Fibroblast of lung (primary cell): Measurements from ENCODE around the gene PACSIN1. TPM values are rescaled to one million over a fixed set of nuclear protein-coding genes. Genes with fewer than 3 reads are reported as not detected.

Experiments used
- DNase-seq, 2 donors: peaks; one replicate each; pipeline versions ENCODE4 v3.0.0 to v3.0.0-alpha.2; 2010; ENCODE audit warnings: low read depth in 2 of 2
- H2AFZ ChIP-seq: 2 replicates; pipeline ENCODE4 v1.5.1; 2012; ENCODE audit warnings: low read length, control low read depth, inconsistent platforms
- H3K27ac ChIP-seq: 2 replicates; pipeline ENCODE4 v1.5.1; 2011; ENCODE audit warnings: low read length, control low read depth; ENCODE audit not compliant: insufficient read depth
- H3K27me3 ChIP-seq: 2 replicates; pipeline ENCODE4 v1.5.1; 2011; ENCODE audit warnings: mild to moderate bottlenecking, low read length; ENCODE audit not compliant: control insufficient read depth, insufficient read depth
- H3K36me3 ChIP-seq: 2 replicates; pipeline ENCODE4 v1.5.1; 2011; ENCODE audit warnings: low read length; ENCODE audit not compliant: control insufficient read depth, insufficient read depth
- H3K4me1 ChIP-seq: 2 replicates; pipeline ENCODE4 v1.5.1; 2011; ENCODE audit warnings: low read length; ENCODE audit not compliant: control insufficient read depth, insufficient read depth; ENCODE audit errors: extremely low read depth
- H3K4me2 ChIP-seq: 2 replicates; pipeline ENCODE4 v1.5.1; 2011; ENCODE audit warnings: low read length, control low read depth; ENCODE audit not compliant: insufficient read depth; ENCODE audit errors: extremely low read depth
- H3K4me3 ChIP-seq, 4 experiments: fragments of 200-600 bp in 1 of 4; sonication (generic) in 1 of 4; replicated peaks in 1 of 4; 2 replicates each; pipeline ENCODE4 v1.5.1; 2011 to 2016; ENCODE audit warnings: low read length in 4 of 4, low read depth in 3 of 4, mild to moderate bottlenecking in 3 of 4, control low read depth in 2 of 4, inconsistent platforms in 1 of 4, mixed read lengths in 1 of 4; ENCODE audit not compliant: insufficient read depth in 1 of 4; ENCODE audit errors: control extremely low read depth in 1 of 4
- H3K79me2 ChIP-seq: 2 replicates; pipeline ENCODE4 v1.5.1; 2012; ENCODE audit warnings: mild to moderate bottlenecking, low read length, inconsistent platforms; ENCODE audit not compliant: control insufficient read depth, insufficient read depth
- H3K9ac ChIP-seq: 2 replicates; pipeline ENCODE4 v1.5.1; 2011; ENCODE audit warnings: mild to moderate bottlenecking, low read length, control low read depth; ENCODE audit not compliant: insufficient read depth
- H3K9me3 ChIP-seq: 2 replicates; pipeline ENCODE4 v1.5.1; 2012; ENCODE audit warnings: low read depth, low read length; ENCODE audit not compliant: control insufficient read depth, insufficient read depth
- H4K20me1 ChIP-seq: 2 replicates; pipeline ENCODE4 v1.5.1; 2011; ENCODE audit warnings: low read length; ENCODE audit not compliant: control insufficient read depth, insufficient read depth; ENCODE audit errors: extremely low read depth
- CTCF ChIP-seq, 2 donors: IDR thresholded peaks in 1 of 2; conservative IDR thresholded peaks in 1 of 2; 1 replicate in 1 of 2; 2 replicates in 1 of 2; pipeline ENCODE4 v1.5.1; 2011 to 2012; ENCODE audit warnings: low read length in 2 of 2, control low read depth in 1 of 2, inconsistent platforms in 1 of 2, low read depth in 1 of 2, mild to moderate bottlenecking in 1 of 2
- EZH2 ChIP-seq: IDR thresholded peaks from 2 replicates; pipeline ENCODE4 v1.5.1; 2012; ENCODE audit warnings: low read length, control low read depth, mild to moderate bottlenecking; ENCODE audit errors: missing control alignments
- polyA plus RNA-seq, 2 donors: library from polyadenylated mRNA; depleted of rRNA in 1 of 2; stranded (reverse) in 1 of 2; unstranded in 1 of 2; fragments of >200 nt; gene quantifications; 2 replicates each; pipeline ENCODE4 v1.2.1, GENCODE V29; 2011 to 2012; ENCODE audit warnings: missing spikeins in 1 of 2
- total RNA-seq: library from RNA; depleted of rRNA; stranded (reverse); fragments of >200 nt; gene quantifications from 2 replicates; pipeline ENCODE4 v1.2.1, GENCODE V29; 2014

PACSIN1 gene
- total and polyA plus RNA-seq, 2 donors (not counting 1 experiment from before 2014, with no cell fraction given): under 0.01 TPM; not detected in 1

- peaks cover 7% of the 10 kb centered on the region for H3K27me3 ChIP-seq
- H3K27ac ChIP-seq: no peak overlapping the region
- H4K20me1 ChIP-seq: no peaks in the 10 kb centered on the region
- no peak overlapping the region for H2AFZ ChIP-seq
- no peaks in the 10 kb centered on the region for H3K4me1 ChIP-seq
- no peak overlapping the region for H3K9ac ChIP-seq
- H3K9me3 ChIP-seq: no peaks in the 10 kb centered on the region
- no peaks in the 10 kb centered on the region for H3K36me3 ChIP-seq
- no peak for TF ChIP-seq EZH2
- no peak for TF ChIP-seq CTCF (conservative IDR thresholded peaks at IDR 0.05 in 1 of 2, IDR thresholded peaks at IDR 0.05 in 1 of 2; ENCODE audit: low read depth in 1 of 2, low read length in 2 of 2)
- H3K79me2 ChIP-seq: no peaks in the 10 kb centered on the region
- DNase-seq: no peak
- no peak overlapping the region for H3K4me3 ChIP-seq
- H3K4me2 ChIP-seq: no peak overlapping the region
Measured at GRCh38 chr6:34572021-34572420, 106.1 kb downstream of the PACSIN1 start.

GRCh38 chr6:34572585-34572984, 106.7 kb downstream of the PACSIN1 start:
- Histone ChIP-seq H3K4me1 (no peaks in the 10 kb centered on the region), H3K27me3 (peaks cover 7% of the 10 kb centered on the region), H3K36me3 (no peaks in the 10 kb centered on the region), H3K27ac (no peak overlapping the region), H3K4me2 (no peak overlapping the region), H4K20me1 (no peaks in the 10 kb centered on the region), H3K4me3 (no peak overlapping the region), H2AFZ (no peak overlapping the region), H3K9ac (no peak overlapping the region), H3K9me3 (no peaks in the 10 kb centered on the region), H3K79me2 (no peaks in the 10 kb centered on the region)
- no peak for DNase-seq
- TF ChIP-seq EZH2 (no peak), CTCF (conservative IDR thresholded peaks at IDR 0.05 in 1 of 2, IDR thresholded peaks at IDR 0.05 in 1 of 2; ENCODE audit: low read depth in 1 of 2, low read length in 2 of 2) (no peak)

- H3K4me2 ChIP-seq: no peak overlapping the region
- H3K9ac ChIP-seq: no peak overlapping the region
- no peaks in the 10 kb centered on the region for H3K36me3 ChIP-seq
Measured at GRCh38 chr6:34573567-34574183, 107.8 kb downstream of the PACSIN1 start.

More at GRCh38 chr6:34573567-34574183, 107.8 kb downstream of the PACSIN1 start:
- Histone ChIP-seq H3K27me3 (peaks cover 3% of the 10 kb centered on the region), H3K9me3 (no peaks in the 10 kb centered on the region), H3K27ac (no peak overlapping the region), H4K20me1 (no peaks in the 10 kb centered on the region), H2AFZ (no peak overlapping the region), H3K4me3 (no peak overlapping the region), H3K4me1 (no peaks in the 10 kb centered on the region), H3K79me2 (no peaks in the 10 kb centered on the region)
- no peak for DNase-seq
- TF ChIP-seq EZH2: no peak
- TF ChIP-seq CTCF (conservative IDR thresholded peaks at IDR 0.05 in 1 of 2, IDR thresholded peaks at IDR 0.05 in 1 of 2; ENCODE audit: low read depth in 1 of 2, low read length in 2 of 2): no peak
